ENCODE results near the gene ADGRG3.

The ADGRG3 gene

GRCh38 chr16:57682809-57683635 is 14.9 kb downstream of the ADGRG3 start:
- DNase-seq, result no peak

DNA sequence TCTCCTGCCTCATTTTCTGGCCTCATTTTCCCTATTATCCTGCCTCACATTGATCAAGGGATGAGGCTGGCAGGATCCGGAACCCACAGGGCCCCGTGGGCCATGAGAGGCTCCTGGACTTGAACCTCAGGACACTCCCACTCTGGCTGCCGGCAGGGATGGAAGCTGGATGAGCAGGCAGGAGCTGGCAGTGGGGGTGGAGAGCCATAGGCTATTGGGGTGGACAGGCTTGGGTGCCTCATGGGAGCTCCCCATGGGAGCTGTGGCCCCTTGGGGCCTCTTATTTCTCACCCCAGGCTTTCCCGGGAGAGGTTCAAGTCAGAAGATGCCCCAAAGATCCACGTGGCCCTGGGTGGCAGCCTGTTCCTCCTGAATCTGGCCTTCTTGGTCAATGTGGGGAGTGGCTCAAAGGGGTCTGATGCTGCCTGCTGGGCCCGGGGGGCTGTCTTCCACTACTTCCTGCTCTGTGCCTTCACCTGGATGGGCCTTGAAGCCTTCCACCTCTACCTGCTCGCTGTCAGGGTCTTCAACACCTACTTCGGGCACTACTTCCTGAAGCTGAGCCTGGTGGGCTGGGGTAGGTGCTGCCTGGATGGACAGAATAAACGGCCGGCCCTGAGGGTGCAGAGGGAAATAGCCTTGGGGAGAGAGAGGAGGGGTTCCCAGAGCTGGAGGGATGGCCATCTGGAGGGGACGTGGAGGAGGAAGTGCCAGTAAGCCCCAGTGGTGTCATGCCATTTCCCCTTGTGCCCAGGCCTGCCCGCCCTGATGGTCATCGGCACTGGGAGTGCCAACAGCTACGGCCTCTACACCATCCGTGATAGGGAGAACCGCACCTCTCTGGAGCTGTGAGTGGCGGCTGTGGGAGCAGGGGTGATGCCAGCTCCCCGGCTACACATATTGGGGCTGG is 15.8 kb downstream of the ADGRG3 start:
- DNase-seq, result no peak

DNA sequence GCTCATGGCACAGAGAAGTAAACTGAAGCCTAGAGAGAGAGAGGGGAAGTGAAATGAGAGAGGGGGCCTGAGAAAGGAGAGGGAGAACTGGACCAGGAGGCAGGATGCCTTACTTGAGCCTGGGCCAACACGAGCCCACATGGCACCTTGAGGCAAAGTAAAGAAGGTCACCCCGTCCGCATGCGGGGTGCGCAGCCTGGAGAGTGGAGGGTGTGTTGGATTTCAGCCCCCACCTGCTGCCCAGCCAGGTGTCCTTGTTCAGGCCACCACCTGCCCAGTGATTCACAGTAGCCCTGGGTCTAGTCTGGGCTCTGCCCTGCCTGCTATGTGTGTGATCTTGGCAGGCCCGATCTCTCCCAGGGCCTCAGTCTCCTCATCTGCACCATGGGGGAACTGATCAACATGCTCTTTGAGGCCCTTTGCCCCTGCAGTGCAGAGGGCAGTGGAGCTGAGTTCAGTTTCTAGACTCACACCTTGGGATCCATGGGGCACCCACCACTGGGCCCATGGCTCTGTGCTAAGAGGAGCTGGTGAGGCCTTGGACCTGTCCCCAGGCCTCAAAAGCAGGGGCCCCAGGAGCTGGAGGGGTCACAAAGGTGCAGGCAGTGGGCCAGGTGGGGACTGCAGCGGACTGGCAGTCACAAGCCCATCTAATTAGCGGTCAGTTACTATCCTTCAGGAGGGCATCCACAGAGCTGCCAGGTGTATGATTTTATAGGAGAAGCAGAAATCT is 16.7 kb downstream of the ADGRG3 start:
- no peak for DNase-seq

GRCh38 chr16:57685633-57686032 is 17.5 kb downstream of the ADGRG3 start:
- no peak for DNase-seq

DNA sequence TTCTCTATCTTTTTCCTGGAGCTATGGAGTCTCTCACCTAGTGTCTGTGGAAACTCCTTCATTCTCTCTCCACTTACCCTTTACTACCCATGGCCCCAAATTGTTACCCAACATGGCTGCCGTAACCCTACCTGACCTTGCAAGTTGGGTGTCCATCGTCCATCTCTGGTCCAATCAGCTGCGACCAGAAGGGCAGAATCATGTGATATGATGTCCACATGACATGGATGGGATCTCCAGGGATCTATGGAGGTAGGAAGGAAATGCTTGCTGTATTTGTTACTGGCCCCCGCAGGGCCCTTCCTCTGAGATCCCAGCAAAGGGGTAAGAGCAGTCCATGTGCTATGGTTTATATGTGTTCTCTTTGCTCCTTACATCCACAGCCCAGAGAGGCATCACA is 18.5 kb downstream of the ADGRG3 start:
- DNase-seq, result no peak

DNA sequence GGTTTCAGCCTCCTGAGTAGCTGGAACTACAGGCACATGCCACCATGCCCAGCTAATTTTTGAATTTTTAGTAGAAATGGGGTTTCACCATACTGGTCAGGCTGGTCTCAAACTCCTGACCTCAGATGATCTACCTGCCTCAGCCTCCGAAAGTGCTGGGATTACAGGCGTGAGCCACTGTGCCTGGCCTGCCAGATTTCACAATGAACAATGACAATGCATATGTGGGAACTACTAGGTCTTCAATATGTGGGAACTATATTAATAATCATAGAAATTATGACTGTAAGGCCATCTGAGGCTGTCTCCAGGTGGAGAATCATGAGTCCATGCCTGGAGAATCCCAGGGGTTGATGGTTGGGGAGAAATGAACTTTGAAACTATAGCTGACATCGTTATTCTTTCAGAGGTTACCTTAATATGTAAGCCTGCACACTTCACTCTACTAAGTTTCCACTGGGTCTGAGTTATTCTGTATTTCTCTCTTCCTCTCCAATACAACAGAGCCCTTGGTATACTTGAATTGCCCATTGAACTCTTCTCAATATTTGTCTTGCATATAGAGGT is 19.3 kb downstream of the ADGRG3 start:
- DNase-seq, result no peak

DNA sequence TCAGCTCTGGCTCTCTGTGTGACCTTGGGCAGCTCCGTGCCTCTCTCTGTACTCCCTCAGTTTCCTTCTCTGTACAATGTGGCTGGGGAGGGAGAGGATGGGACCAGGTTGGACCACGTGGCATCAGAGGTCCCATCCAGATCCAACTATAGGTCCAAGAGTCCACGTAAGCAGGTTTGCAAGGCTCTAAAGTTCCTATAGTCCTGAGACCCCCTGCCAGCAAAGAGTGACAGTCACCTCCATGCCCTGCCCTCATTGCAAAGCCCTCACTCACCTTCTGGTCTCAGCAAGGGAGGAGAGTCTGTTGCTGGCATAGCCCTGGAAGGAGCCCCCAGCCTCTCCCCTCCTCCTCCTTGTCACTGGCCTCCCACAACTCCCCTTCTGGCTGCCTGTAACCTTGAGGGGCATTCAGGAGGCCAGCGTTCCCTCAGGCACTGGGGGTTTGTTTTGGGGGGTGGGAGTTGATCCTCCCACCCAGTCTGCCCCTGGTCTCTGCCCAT is 20.4 kb downstream of the ADGRG3 start:
- no peak for DNase-seq

- no peak for DNase-seq
Measured at GRCh38 chr16:57688987-57689761, 21.1 kb downstream of the ADGRG3 start.

DNA sequence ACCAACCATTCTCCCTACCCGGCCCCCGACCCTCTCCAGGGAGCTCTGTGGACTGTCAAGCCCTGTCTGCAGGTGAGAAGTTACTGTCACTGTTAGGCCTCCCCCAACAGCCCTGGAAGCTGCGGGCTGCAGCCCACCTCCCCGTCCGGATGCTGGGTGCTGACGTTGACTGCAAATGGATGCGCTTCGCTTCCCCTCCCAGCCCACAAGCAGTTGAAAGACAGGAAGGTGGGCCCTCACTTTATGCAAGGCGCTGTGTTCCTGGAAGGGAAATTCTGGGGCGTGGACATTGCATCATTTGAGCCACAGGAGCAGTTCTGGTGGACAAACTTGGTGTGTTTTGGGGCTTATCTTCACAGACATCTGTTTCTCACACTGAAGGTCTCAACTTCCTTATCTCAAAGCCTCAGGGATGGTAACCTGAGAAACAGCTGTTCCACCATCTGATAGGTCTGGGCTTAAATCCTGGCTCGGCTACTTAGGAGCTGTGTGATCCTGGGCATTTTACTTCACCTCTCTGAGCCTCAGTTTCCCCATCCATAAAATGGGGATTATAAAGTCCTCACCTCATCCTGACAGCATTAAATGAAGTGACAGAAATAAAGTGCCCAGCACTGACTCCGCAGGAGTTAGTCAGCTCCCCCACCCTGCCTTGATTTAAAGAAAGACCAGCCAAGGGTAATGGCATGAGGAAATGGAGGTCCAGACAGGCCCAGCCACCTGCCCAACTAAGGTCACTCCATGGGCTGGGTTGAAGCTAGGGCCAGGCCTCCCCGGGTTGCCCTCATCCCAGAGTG is 21.9 kb downstream of the ADGRG3 start:
- DNase-seq, result no peak

DNA sequence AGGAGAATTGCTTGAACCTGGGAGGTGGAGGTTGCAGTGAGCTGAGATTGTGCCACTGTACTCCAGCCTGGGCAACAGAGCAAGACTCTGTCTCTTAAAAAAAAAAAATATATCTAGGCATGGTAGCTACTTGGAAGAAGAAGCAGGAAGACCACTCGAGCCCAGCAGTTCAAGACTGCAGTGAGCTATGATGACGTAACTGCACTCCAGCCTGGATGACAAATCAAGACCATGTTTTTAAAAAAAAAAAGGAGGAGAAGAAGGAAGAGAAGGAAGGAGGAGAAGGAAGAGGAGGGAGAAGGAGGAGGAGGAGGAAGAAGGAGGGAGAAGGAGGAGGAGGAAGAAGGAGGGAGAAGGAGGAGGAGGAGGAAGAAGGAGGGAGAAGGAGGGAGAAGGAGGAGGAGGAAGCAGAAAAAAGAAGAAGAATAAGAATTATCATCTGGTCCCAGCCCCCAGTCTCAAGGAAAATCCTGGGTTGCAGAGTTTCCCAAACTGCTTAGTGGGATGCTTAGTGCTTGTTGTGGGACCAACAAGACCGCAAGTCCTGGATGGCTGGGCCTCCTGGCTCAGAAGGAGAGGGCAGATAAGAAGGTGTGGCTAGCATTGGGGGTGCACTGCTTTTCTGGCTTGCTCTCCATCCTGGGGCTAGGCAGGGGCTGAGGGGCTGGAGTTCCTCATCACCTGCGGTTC is 22.8 kb downstream of the ADGRG3 start:
- no peak for DNase-seq

GRCh38 chr16:57692636-57693035 is 24.5 kb downstream of the ADGRG3 start:
- DNase-seq, result no peak

GRCh38 chr16:57693550-57693949 is 25.4 kb downstream of the ADGRG3 start:
- no peak for DNase-seq

DNA sequence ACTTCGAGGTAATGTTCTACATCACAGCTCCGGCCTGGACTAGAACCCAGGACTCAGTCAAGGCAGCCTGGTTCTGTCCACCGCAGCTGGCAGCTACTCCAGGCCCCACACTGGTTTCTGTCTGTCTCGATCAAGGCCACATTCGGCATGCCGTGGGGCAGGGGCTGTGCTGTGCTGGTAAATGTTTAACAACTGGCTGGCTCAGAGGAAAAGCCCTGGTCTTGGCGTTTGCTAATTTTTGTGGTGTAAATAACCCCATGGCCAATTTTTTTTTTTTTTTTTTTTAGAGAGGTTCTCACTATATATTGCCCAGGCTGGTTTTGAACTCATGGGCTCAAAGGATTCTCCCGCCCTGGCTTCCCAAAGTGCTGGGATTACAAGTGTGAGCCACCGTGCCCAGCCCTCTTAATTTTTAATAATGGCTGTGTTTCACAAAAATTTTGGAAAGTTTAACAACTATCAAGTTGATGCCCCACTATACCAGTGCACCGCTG is 26.2 kb downstream of the ADGRG3 start:
- DNase-seq, result no peak

DNA sequence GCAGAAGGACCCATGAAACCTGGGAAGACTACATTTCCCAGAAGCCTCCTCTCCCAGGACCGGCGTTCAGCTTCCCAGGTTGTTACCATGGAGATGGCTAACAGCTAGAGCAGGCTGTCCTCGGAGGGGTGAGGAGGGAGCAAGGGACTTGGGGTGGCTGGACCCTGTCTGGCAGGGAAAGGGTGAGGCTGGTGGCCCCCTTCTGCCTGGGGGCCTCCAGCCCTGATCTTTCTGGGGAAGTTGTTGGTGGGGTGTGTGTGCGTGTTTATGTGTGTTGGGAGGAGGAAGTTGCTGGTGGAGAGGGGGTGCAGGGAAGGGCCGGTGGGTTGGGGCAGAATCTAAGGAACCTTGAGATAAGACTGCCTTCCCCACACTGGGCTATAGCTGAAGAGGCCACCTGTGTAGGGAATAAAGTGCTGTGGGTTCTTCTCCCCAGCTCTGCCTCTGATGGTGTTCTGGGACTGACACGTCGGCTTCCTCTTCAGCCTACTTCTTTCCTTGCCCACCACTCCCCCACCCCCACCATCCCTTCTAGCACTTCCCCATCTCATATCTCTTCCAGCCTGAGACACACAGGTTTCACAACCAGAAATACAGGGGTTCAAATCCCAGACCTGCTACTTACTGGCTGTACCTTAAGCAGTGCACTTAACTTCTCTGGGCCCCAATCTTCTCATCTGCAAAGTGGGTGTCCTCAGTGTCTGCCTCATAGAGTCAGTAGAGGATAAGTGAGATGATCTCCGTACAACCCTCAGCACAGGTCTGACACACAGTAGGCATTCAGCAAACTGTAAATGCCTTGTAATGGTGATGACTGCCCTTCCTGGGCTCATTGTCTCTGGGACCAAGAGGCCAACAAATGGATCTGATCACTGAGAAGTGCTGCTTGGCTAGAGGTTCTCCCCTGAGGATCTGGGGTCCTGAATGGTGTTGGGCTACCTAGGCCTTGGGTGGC is 26.9 kb downstream of the ADGRG3 start, which contains the start of gene DRC7:
TSS of gene DRC7 (plus strand) at position 82 of the 955 bp plus-strand sequence. CDS start 3,144 bp downstream, outside the sequence.
- DNase-seq, result peak; percentile 4 to 59

GRCh38 chr16:57695680-57696069 is 27.6 kb downstream of the ADGRG3 start:
- DNase-seq, result no peak

GRCh38 chr16:57696240-57696639 is 28.1 kb downstream of the ADGRG3 start:
- DNase-seq, result no peak

GRCh38 chr16:57697896-57698537 is 29.9 kb downstream of the ADGRG3 start:
- DNase-seq, result no peak

- no peak for DNase-seq
Measured at GRCh38 chr16:57698812-57699405, 30.8 kb downstream of the ADGRG3 start.

Measured in NCI-H526 (cell line).